GM10266 (cell line): ENCODE data around the gene SDR9C7.
"Not testable (repeated sequence)": the region's sequence is repeated elsewhere in the genome, so short reads cannot be mapped to it uniquely, and the experiment has no call there.

ENCODE experiments used
- DNase-seq: peaks from one replicate; pipeline ENCODE4 v3.0.0; 2012; ENCODE audit errors: extremely low spot score
- CTCF ChIP-seq: IDR thresholded peaks from 2 replicates; pipeline ENCODE4 v1.5.1; 2012; ENCODE audit warnings: mild to moderate bottlenecking, low read depth; ENCODE audit not compliant: control insufficient read depth, insufficient read depth; ENCODE audit errors: missing control alignments

Gene SDR9C7

GRCh38 chr12:56898938-56899337 lies 35.3 kb downstream of the SDR9C7 start:
- no peak for DNase-seq
- no peak for TF ChIP-seq CTCF

- DNase-seq, result no peak
- TF ChIP-seq CTCF, result no peak
These were observed 36.3 kb downstream of the SDR9C7 start for GRCh38 chr12:56897844-56898361.

- no peak for TF ChIP-seq CTCF
- no peak for DNase-seq
These were observed 38.1 kb downstream of the SDR9C7 start for GRCh38 chr12:56896082-56896481.

GRCh38 chr12:56894698-56895368 lies 39.4 kb downstream of the SDR9C7 start:
- DNase-seq, result no peak
- no peak for TF ChIP-seq CTCF

- not testable (repeated sequence) for DNase-seq
These were observed 42.3 kb downstream of the SDR9C7 start for GRCh38 chr12:56891885-56892284.

- TF ChIP-seq CTCF, result no peak
- DNase-seq, result no peak
These were observed 47.9 kb downstream of the SDR9C7 start for GRCh38 chr12:56886319-56886718.

- no peak for TF ChIP-seq CTCF
- DNase-seq, result no peak
These were observed 48.9 kb downstream of the SDR9C7 start for GRCh38 chr12:56885316-56885715.

- DNase-seq, result no peak
- TF ChIP-seq CTCF, result no peak
These were observed 49.8 kb downstream of the SDR9C7 start for GRCh38 chr12:56884421-56884820.

GRCh38 chr12:56882407-56882806 lies 51.8 kb downstream of the SDR9C7 start:
- DNase-seq, result not testable (repeated sequence)
